Measurements from ENCODE around the gene TMEM132D.

- TF ChIP-seq EZH2 (IDR thresholded peaks at IDR 0.05; ENCODE audit: insufficient read depth, low read length) (no peak), CTCF (IDR thresholded peaks at IDR 0.05; ENCODE audit: insufficient read depth, low read depth, low read length) (no peak)
Measured at GRCh38 chr12:129873833-129874208, 30.0 kb downstream of the TMEM132D start.

All from astrocyte (in vitro differentiated cells and primary cell).